ENCODE results near the gene GNB1L.
"Not testable (repeated sequence)": the region's sequence is repeated elsewhere in the genome, so short reads cannot be mapped to it uniquely, and the experiment has no call there.

The GNB1L gene

GRCh38 chr22:19788661-19789225, 65.9 kb downstream of the GNB1L start:
- Mint-ChIP-seq H3K9me3 (peaks cover 4% of the 10 kb centered on the region), H3K36me3 (no peaks in the 10 kb centered on the region), H3K4me3 (no peak overlapping the region), H3K4me1 (no peaks in the 10 kb centered on the region), H3K27ac (no peak overlapping the region)
- DNase-seq (ENCODE audit: low spot score in 2 of 2) (no peak), ATAC-seq (no peak)

- Mint-ChIP-seq H3K36me3 (no peaks in the 10 kb centered on the region), H3K27ac (no peak overlapping the region), H3K9me3 (no peaks in the 10 kb centered on the region), H3K4me3 (no peak overlapping the region), H3K4me1 (no peaks in the 10 kb centered on the region)
- ATAC-seq: no peak
- no peak for DNase-seq (ENCODE audit: low spot score in 2 of 2)
These were observed 66.9 kb downstream of the GNB1L start for GRCh38 chr22:19787849-19788141.

GRCh38 chr22:19786959-19787848, 67.5 kb downstream of the GNB1L start:
- H3K27ac Mint-ChIP-seq: no peak overlapping the region
- ATAC-seq: no peak
- no peak overlapping the region for H3K4me3 Mint-ChIP-seq
- H3K9me3 Mint-ChIP-seq: no peaks in the 10 kb centered on the region
- DNase-seq (ENCODE audit: low spot score in 2 of 2): no peak
- no peaks in the 10 kb centered on the region for H3K36me3 Mint-ChIP-seq
- no peaks in the 10 kb centered on the region for H3K4me1 Mint-ChIP-seq

GRCh38 chr22:19786264-19786585, 68.4 kb downstream of the GNB1L start:
- ATAC-seq: no peak
- Mint-ChIP-seq H3K4me1 (no peaks in the 10 kb centered on the region), H3K27ac (no peak overlapping the region), H3K9me3 (no peaks in the 10 kb centered on the region), H3K4me3 (no peak overlapping the region), H3K36me3 (no peaks in the 10 kb centered on the region)
- DNase-seq (ENCODE audit: low spot score in 2 of 2): no peak

- Mint-ChIP-seq H3K4me3 (no peak overlapping the region), H3K9me3 (no peaks in the 10 kb centered on the region), H3K27ac (no peak overlapping the region), H3K36me3 (no peaks in the 10 kb centered on the region), H3K4me1 (no peaks in the 10 kb centered on the region)
- DNase-seq (ENCODE audit: low spot score in 2 of 2) (no peak), ATAC-seq (no peak)
These were observed 69.0 kb downstream of the GNB1L start for GRCh38 chr22:19785461-19786263.

GRCh38 chr22:19784384-19785175, 70.1 kb downstream of the GNB1L start:
- Mint-ChIP-seq H3K36me3 (no peaks in the 10 kb centered on the region), H3K4me1 (no peaks in the 10 kb centered on the region), H3K27ac (no peak overlapping the region), H3K9me3 (no peaks in the 10 kb centered on the region), H3K4me3 (no peak overlapping the region)
- no peak for ATAC-seq
- DNase-seq (ENCODE audit: low spot score in 2 of 2): no peak

- Mint-ChIP-seq H3K4me3 (no peak overlapping the region), H3K27ac (no peak overlapping the region), H3K9me3 (no peaks in the 10 kb centered on the region), H3K36me3 (no peaks in the 10 kb centered on the region), H3K4me1 (no peaks in the 10 kb centered on the region)
- no peak for DNase-seq (ENCODE audit: low spot score in 2 of 2)
- ATAC-seq: no peak
These were observed 70.9 kb downstream of the GNB1L start for GRCh38 chr22:19783586-19784383.

- Mint-ChIP-seq H3K27ac (no peak overlapping the region), H3K4me3 (no peak overlapping the region), H3K36me3 (no peaks in the 10 kb centered on the region), H3K4me1 (no peaks in the 10 kb centered on the region), H3K9me3 (no peaks in the 10 kb centered on the region)
- DNase-seq (ENCODE audit: low spot score in 2 of 2) (no peak), ATAC-seq (no peak)
These were observed 72.1 kb downstream of the GNB1L start for GRCh38 chr22:19782533-19782932.

GRCh38 chr22:19779685-19780268, 74.9 kb downstream of the GNB1L start:
- Mint-ChIP-seq H3K27ac (no peak overlapping the region), H3K4me1 (peaks cover 7% of the 10 kb centered on the region), H3K4me3 (no peak overlapping the region), H3K9me3 (no peaks in the 10 kb centered on the region), H3K36me3 (no peaks in the 10 kb centered on the region)
- DNase-seq (ENCODE audit: low spot score in 2 of 2) (no peak), ATAC-seq (no peak)

- Mint-ChIP-seq H3K4me3 (no peak overlapping the region), H3K27ac (no peak overlapping the region), H3K4me1 (peaks cover 7% of the 10 kb centered on the region), H3K36me3 (no peaks in the 10 kb centered on the region), H3K9me3 (no peaks in the 10 kb centered on the region)
- ATAC-seq (no peak), DNase-seq (ENCODE audit: low spot score in 2 of 2) (no peak)
These were observed 75.7 kb downstream of the GNB1L start for GRCh38 chr22:19779011-19779421.

GRCh38 chr22:19777192-19777591, 77.5 kb downstream of the GNB1L start:
- not testable (repeated sequence) for DNase-seq (ENCODE audit: low spot score in 2 of 2); H3K4me1 Mint-ChIP-seq; H3K36me3 Mint-ChIP-seq; H3K4me3 Mint-ChIP-seq; H3K27ac Mint-ChIP-seq; ATAC-seq; H3K9me3 Mint-ChIP-seq

GRCh38 chr22:19776433-19777031, 78.1 kb downstream of the GNB1L start:
- H3K9me3 Mint-ChIP-seq: no peaks in the 10 kb centered on the region
- ATAC-seq (peak; percentile 22), DNase-seq (ENCODE audit: low spot score in 2 of 2) (no peak)
- H3K36me3 Mint-ChIP-seq: no peaks in the 10 kb centered on the region
- peaks cover 7% of the 10 kb centered on the region for H3K4me1 Mint-ChIP-seq
- H3K27ac Mint-ChIP-seq: no peak overlapping the region
- no peak overlapping the region for H3K4me3 Mint-ChIP-seq

GRCh38 chr22:19775496-19776325, 79.0 kb downstream of the GNB1L start:
- H3K4me3 Mint-ChIP-seq: no peak overlapping the region
- DNase-seq (ENCODE audit: low spot score in 2 of 2) (no peak), ATAC-seq (no peak)
- no peaks in the 10 kb centered on the region for H3K36me3 Mint-ChIP-seq
- no peak overlapping the region for H3K27ac Mint-ChIP-seq
- peaks cover 7% of the 10 kb centered on the region for H3K4me1 Mint-ChIP-seq
- no peaks in the 10 kb centered on the region for H3K9me3 Mint-ChIP-seq
